Peyer's patch (tissue), 4 donors: ENCODE results near the gene TNS3. TPM values are rescaled to one million over a fixed set of nuclear protein-coding genes. Genes with fewer than 3 reads are reported as not detected.

Experiments
- DNase-seq, 3 donors: peaks; one replicate each; pipeline ENCODE4 v3.0.0-alpha.2; 2017 to 2019
- H3K27ac ChIP-seq, 4 donors: fragments of 200-600 bp; sonication (generic); one replicate each; pipeline ENCODE4 v1.5.1; 2016 to 2019
- H3K27me3 ChIP-seq, 2 donors: fragments of 200-600 bp; sonication (generic); one replicate each; pipeline ENCODE4 v1.5.1; 2019
- H3K36me3 ChIP-seq, 3 donors: fragments of 200-600 bp; sonication (generic); one replicate each; pipeline ENCODE4 v1.5.1; 2016 to 2019
- H3K4me1 ChIP-seq, 4 donors: fragments of 200-600 bp; sonication (generic); one replicate each; pipeline ENCODE4 v1.5.1; 2016 to 2019
- H3K4me3 ChIP-seq, 4 donors: fragments of 200-600 bp; sonication (generic); 1 replicate in 3 of 4; 2 replicates in 1 of 4; pipeline ENCODE4 v1.5.1; 2016 to 2019; ENCODE audit warnings: mild to moderate bottlenecking in 1 of 4
- H3K9me3 ChIP-seq, 4 donors: fragments of 200-600 bp; sonication (generic); one replicate each; pipeline ENCODE4 v1.5.1; 2016 to 2019; ENCODE audit warnings: mild to moderate bottlenecking in 1 of 4
- POLR2A ChIP-seq, 2 donors: fragments of 450-650 bp; IDR thresholded peaks; one replicate each; pipeline ENCODE4 v1.5.1; 2017; ENCODE audit warnings: antibody characterized with exemption in 2 of 2, mild to moderate bottlenecking in 2 of 2, moderate library complexity in 2 of 2
- total RNA-seq, 4 donors: library from RNA; depleted of rRNA; stranded (reverse); fragments of >200 nt; gene quantifications; one replicate each; pipeline ENCODE4 v1.1.0, GENCODE V29; 2016
- TF ChIP-seq, protein P1 (sequence below), 6 experiments: fragments of 450-650 bp in 4 of 6; fragments of 200-600 bp in 2 of 6; sonication (generic) in 1 of 6; IDR thresholded peaks; one replicate each; pipeline ENCODE4 v1.5.1; 2017 to 2019; ENCODE audit warnings: antibody characterized with exemption in 6 of 6, mild to moderate bottlenecking in 3 of 6, moderate library complexity in 1 of 6

Gene TNS3
- total RNA-seq, 4 donors from 2014 or later: 79.5 to 157 (median 112) TPM

DNA sequence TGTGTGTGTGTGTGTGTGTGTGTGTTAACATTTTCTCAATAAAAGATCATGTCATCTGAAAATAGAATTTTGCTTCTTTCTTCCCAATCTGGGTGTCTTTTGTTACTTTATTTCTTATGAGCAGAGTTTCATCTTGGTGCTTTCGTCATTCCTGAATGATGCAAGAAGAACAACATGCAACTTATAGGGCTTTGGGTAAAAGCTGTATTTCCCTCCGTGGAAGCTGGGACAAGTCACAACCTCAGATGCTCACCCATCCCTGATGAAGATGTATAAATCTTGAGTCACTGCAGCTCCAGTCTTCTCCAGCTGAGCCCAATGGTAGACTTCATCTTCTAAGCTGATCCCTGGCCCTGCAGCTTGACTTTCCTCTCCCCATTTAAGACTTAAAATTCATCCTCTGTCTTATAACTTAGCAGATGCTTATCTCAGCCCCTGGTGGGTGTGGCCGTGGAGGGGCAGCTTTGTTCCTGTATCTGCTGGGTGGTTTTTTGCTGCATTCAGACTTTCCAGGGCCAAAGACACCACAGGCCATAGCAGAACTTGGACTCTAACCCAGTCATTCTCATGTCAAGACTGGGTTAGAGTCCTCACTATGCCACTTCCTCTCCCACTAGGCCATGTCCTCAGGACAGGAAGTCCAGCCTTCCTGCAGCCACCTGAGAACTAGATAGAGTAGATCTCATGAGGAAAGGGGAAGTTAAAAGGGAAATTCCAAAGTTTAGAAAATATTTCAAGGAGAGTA is 356.4 kb downstream of the TNS3 start:
- H3K27ac ChIP-seq: no peak overlapping the region
- H3K36me3 ChIP-seq: no peaks in the 10 kb centered on the region
- no peaks in the 10 kb centered on the region for H3K27me3 ChIP-seq
- H3K9me3 ChIP-seq: no peaks in the 10 kb centered on the region
- H3K4me1 ChIP-seq: no peaks in the 10 kb centered on the region
- no peak for DNase-seq
- no peak overlapping the region for H3K4me3 ChIP-seq
- TF ChIP-seq, protein P1, sequence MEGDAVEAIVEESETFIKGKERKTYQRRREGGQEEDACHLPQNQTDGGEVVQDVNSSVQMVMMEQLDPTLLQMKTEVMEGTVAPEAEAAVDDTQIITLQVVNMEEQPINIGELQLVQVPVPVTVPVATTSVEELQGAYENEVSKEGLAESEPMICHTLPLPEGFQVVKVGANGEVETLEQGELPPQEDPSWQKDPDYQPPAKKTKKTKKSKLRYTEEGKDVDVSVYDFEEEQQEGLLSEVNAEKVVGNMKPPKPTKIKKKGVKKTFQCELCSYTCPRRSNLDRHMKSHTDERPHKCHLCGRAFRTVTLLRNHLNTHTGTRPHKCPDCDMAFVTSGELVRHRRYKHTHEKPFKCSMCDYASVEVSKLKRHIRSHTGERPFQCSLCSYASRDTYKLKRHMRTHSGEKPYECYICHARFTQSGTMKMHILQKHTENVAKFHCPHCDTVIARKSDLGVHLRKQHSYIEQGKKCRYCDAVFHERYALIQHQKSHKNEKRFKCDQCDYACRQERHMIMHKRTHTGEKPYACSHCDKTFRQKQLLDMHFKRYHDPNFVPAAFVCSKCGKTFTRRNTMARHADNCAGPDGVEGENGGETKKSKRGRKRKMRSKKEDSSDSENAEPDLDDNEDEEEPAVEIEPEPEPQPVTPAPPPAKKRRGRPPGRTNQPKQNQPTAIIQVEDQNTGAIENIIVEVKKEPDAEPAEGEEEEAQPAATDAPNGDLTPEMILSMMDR (IDR thresholded peaks at IDR 0.05): no peak
- no peak for TF ChIP-seq POLR2A (IDR thresholded peaks at IDR 0.05)
